Neutrophil (primary cell): ENCODE measurements around the gene GLIS1.

Experiments used
- H3K27ac ChIP-seq: fragments of 200-600 bp; sonication (generic); 2 replicates; pipeline ENCODE4 v1.5.1; 2016; ENCODE audit warnings: mild to moderate bottlenecking, moderate library complexity
- H3K27me3 ChIP-seq: fragments of 200-600 bp; sonication (generic); 2 replicates; pipeline ENCODE4 v1.6.0; 2016; ENCODE audit warnings: mild to moderate bottlenecking
- H3K36me3 ChIP-seq: fragments of 200-600 bp; sonication (generic); 2 replicates; pipeline ENCODE4 v1.5.1; 2017
- H3K4me1 ChIP-seq, 2 experiments: fragments of 200-600 bp in 1 of 2; sonication (generic) in 1 of 2; 1 replicate in 1 of 2; 2 replicates in 1 of 2; pipeline versions ENCODE4 v1.5.1 to v1.6.1; 2013 to 2016; ENCODE audit warnings: low read depth in 1 of 2, low read length in 1 of 2, mild to moderate bottlenecking in 1 of 2, moderate library complexity in 1 of 2; ENCODE audit not compliant: control insufficient read depth in 1 of 2, insufficient read depth in 1 of 2
- H3K4me3 ChIP-seq, 2 experiments: fragments of 200-600 bp in 1 of 2; sonication (generic) in 1 of 2; 1 replicate in 1 of 2; 2 replicates in 1 of 2; pipeline ENCODE4 v1.5.1; 2013 to 2016; ENCODE audit warnings: low read depth in 1 of 2, low read length in 1 of 2, mild to moderate bottlenecking in 1 of 2, moderate library complexity in 1 of 2
- H3K9me3 ChIP-seq: fragments of 200-600 bp; sonication (generic); 2 replicates; pipeline ENCODE4 v1.5.1; 2016
- TF ChIP-seq, protein P1 (sequence below): fragments of 200-600 bp; sonication (generic); IDR thresholded peaks from 2 replicates; pipeline ENCODE4 v1.5.1; 2016; ENCODE audit warnings: antibody characterized with exemption

The GLIS1 gene

DNA sequence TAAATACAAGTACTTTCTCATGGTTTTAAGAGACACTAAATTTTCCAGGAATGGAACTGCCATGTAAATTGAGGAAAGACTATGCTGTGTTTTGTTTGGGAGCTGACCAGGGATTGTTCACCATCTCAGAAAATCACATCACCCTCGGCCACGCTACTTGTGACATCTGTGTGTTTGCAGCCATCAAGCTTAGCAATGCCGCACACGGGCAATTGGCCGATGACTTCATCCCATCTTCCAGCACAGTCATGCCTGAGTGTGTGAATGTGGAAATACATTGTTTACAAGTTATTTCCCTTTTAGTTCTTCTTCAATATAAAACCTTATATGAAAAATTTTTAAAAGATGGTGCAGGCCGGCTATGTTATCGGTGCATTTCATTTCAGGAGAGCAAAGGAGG lies 121.6 kb downstream of the GLIS1 start:
- Histone ChIP-seq H3K27me3 (no peaks in the 10 kb centered on the region), H3K9me3 (no peaks in the 10 kb centered on the region), H3K4me1 (no peaks in the 10 kb centered on the region), H3K4me3 (no peak overlapping the region), H3K36me3 (no peaks in the 10 kb centered on the region), H3K27ac (no peak overlapping the region)
- TF ChIP-seq, protein P1, sequence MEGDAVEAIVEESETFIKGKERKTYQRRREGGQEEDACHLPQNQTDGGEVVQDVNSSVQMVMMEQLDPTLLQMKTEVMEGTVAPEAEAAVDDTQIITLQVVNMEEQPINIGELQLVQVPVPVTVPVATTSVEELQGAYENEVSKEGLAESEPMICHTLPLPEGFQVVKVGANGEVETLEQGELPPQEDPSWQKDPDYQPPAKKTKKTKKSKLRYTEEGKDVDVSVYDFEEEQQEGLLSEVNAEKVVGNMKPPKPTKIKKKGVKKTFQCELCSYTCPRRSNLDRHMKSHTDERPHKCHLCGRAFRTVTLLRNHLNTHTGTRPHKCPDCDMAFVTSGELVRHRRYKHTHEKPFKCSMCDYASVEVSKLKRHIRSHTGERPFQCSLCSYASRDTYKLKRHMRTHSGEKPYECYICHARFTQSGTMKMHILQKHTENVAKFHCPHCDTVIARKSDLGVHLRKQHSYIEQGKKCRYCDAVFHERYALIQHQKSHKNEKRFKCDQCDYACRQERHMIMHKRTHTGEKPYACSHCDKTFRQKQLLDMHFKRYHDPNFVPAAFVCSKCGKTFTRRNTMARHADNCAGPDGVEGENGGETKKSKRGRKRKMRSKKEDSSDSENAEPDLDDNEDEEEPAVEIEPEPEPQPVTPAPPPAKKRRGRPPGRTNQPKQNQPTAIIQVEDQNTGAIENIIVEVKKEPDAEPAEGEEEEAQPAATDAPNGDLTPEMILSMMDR: no peak

DNA sequence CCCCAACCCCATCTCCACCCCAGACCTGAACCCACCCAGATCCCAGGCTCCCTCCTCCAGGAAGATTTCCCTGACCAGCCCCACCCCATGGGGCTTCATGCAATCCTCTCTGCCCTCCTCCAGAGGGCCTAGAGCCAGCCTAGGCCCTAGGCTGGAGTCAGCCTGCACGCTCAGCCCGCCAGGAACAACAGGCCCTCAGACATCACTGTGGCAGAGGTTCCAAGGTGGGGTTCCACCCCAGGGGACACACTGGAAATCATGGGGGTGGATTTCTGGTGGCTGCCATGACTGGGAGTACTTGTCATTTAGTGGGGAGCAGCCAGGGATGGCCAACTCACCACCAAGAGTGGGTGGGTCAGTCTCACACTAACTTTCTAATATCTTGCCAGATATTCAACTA lies 122.0 kb downstream of the GLIS1 start:
- TF ChIP-seq, protein P1: no peak
- no peak overlapping the region for H3K27ac ChIP-seq
- no peaks in the 10 kb centered on the region for H3K4me1 ChIP-seq
- H3K9me3 ChIP-seq: no peaks in the 10 kb centered on the region
- H3K27me3 ChIP-seq: no peaks in the 10 kb centered on the region
- H3K4me3 ChIP-seq: no peak overlapping the region
- H3K36me3 ChIP-seq: no peaks in the 10 kb centered on the region

DNA sequence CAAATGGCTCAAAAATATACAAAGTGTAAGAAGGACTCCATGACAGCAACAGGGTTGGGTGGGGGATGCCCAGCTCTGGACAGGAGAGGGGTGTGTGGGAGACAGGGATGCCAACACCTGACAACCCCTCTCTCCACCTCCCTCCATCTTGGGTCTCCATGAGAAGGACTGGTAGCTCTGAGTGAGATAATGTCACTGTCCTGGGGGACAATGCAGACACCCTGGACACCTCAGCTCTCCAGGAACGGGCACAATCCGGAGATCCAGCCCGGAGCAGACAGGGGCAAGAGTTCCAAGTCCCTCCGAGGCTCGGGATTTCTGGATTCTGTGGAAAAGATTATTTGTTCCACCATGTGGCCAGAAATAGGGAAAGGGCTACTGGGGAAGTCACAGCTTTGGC lies 122.5 kb downstream of the GLIS1 start:
- TF ChIP-seq, protein P1: no peak
- H3K4me1 ChIP-seq: no peaks in the 10 kb centered on the region
- no peak overlapping the region for H3K4me3 ChIP-seq
- H3K36me3 ChIP-seq: no peaks in the 10 kb centered on the region
- no peaks in the 10 kb centered on the region for H3K27me3 ChIP-seq
- H3K27ac ChIP-seq: no peak overlapping the region
- H3K9me3 ChIP-seq: no peaks in the 10 kb centered on the region

DNA sequence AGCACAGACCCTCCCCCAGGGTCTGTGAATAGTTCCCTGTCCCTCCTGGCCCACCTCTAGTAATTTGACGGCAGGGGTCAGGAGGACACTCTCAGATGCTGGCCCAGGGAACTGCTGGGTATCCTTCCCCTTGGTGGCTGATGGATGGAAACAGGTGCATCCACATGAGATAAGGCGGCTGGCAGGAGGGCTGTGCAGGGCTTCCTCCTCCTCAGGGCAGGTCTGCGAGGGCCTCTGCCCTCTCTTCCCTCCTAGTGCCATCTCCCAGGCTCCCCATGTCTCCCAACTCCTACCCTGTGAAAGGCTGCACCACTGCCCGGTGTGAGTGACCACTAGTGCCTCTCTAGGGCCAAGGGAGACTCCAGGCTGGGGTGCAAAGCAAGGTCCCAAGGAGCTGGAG lies 123.9 kb downstream of the GLIS1 start:
- Histone ChIP-seq H3K27ac (no peak overlapping the region), H3K9me3 (no peaks in the 10 kb centered on the region), H3K4me3 (no peak overlapping the region), H3K36me3 (no peaks in the 10 kb centered on the region), H3K4me1 (no peaks in the 10 kb centered on the region), H3K27me3 (no peaks in the 10 kb centered on the region)
- TF ChIP-seq, protein P1: no peak

DNA sequence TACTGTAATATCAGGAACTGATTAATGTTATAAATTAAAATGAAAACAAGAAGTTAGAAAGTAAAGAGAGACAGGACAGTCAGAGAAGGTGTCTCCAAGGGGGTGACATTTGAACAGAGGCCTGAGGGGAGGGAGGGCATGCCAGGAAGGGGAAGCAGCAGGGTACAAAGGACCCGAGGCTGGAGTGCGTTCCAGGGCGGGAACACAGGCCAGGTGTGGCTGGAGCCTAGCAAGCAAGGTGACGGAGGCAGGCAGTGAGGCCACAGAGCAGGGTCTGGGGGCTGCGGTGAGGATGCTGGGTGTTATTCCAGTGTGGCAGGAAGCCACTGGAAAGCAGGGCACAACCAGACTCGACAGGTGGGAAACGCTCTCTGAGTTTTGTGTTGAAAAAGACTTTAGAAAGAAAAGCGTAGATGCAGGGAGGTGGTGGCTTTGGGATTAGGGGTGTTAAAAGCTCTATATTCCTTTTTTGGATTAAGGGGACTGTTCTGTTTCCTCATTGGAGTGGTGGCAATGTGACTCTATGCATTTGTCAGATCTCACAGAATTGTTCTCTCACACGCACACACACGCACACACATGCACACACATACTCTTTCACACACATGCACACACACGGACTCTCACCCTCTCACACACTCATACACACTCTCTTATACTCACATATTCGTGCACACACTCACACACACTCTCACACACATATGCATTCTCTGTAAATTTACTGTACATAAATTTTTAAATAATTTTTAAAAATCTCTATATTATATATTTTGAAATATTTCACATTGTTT lies 124.5 kb downstream of the GLIS1 start:
- TF ChIP-seq, protein P1: no peak
- no peak overlapping the region for H3K4me3 ChIP-seq
- H3K9me3 ChIP-seq: no peaks in the 10 kb centered on the region
- no peak overlapping the region for H3K27ac ChIP-seq
- H3K4me1 ChIP-seq: no peaks in the 10 kb centered on the region
- no peaks in the 10 kb centered on the region for H3K27me3 ChIP-seq
- no peaks in the 10 kb centered on the region for H3K36me3 ChIP-seq
